ENCODE data around the gene GPX3.

GPX3 gene

DNA sequence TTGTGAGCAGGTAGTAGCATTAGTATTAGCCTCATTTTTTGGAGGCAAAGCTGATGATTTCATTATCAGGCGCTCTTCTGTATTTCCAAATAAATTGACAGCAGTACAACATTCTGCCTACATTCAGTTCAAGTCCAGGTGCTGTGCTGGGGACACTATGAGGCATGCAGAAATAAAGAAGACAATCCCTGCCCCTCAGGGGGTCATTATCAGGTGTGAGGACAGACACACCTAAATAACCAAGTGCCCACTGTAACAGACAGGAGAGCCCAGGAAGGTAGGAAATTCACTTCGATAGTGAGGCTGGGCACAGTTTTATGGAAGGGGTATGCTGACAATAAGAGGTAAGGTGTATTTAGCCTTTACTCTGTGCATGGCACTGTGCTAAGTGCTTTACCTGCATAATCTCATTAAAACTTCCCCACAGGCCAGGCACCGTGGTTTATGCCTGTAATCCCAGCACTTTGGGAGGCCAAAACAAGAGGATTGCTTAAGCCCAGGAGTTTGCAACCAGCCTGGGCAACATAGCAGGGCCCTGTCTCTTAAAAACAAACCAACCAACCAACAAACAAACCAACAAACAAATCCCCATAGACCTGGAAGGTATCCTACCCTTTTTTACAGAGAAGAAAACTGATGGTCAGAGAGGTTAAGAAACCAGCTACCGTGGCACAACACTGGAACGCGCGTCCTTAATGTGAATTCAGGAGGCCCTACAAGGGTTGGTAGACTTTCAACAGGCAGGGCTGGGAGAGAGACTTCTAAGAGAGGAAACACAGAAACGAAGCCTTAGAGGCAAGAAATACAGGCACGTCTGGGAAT is 17.5 kb upstream of the GPX3 start:
- Histone ChIP-seq H3K36me3 (ENCODE audit: control insufficient read depth in 1 of 2, insufficient read depth in 2 of 2, low read length in 2 of 2) (no peaks in the 10 kb centered on the region), H3K4me1 (ENCODE audit: control insufficient read depth in 1 of 2, insufficient read depth in 2 of 2, low read length in 2 of 2) (peaks cover 8 to 39% of the 10 kb centered on the region in 2 donors), H3K4me3 (ENCODE audit: low read depth in 1 of 2, low read length in 2 of 2) (no peak overlapping the region), H3K27ac (ENCODE audit: low read length) (no peak overlapping the region), H3K27me3 (ENCODE audit: low read depth, low read length) (no peaks in the 10 kb centered on the region), H3K9me3 (ENCODE audit: control insufficient read depth in 1 of 2, low read length in 2 of 2) (no peaks in the 10 kb centered on the region)

DNA sequence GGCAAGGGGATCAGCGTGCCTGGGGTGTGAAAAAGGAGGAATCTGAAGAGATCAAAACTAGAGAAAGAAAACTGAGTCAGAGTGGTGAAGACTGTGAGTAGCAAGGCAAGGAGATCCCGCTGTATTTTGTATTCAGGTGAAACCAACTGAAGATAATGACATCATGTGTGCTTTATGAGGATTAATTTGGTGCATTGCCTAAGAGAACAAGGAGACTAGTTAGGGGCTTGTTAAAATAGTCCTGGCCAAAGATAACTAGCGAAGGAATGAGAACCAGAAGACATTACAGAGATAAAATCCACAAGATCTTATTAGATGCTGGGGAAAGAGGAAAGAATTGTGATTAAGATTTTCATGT is 16.9 kb upstream of the GPX3 start:
- Histone ChIP-seq H3K4me3 (ENCODE audit: low read depth in 1 of 2, low read length in 2 of 2) (no peak overlapping the region), H3K27me3 (ENCODE audit: low read depth, low read length) (no peaks in the 10 kb centered on the region), H3K4me1 (ENCODE audit: control insufficient read depth in 1 of 2, insufficient read depth in 2 of 2, low read length in 2 of 2) (peaks cover 8 to 39% of the 10 kb centered on the region in 2 donors), H3K36me3 (ENCODE audit: control insufficient read depth in 1 of 2, insufficient read depth in 2 of 2, low read length in 2 of 2) (no peaks in the 10 kb centered on the region), H3K27ac (ENCODE audit: low read length) (no peak overlapping the region), H3K9me3 (ENCODE audit: control insufficient read depth in 1 of 2, low read length in 2 of 2) (no peaks in the 10 kb centered on the region)

DNA sequence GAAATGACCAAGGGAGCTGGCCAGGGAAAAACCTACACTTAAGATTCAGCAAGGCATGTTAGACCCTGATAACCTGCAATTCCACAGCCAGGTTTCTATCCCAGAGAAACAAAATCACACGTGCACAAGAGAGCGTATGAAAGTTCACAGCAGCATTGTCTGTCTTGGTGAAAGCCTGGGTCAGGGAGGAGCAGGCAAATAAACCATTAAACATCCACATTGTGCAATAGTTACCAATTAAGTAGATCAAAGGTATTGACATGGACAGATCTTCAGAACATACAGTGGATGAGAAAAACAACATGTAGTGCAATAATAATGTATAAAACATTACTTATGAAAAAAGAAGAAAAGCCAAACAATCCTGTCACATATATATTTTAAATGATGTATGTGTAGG is 15.9 kb upstream of the GPX3 start:
- H3K27ac ChIP-seq (ENCODE audit: low read length): no peak overlapping the region
- no peaks in the 10 kb centered on the region for H3K27me3 ChIP-seq (ENCODE audit: low read depth, low read length)
- H3K4me1 ChIP-seq (ENCODE audit: control insufficient read depth in 1 of 2, insufficient read depth in 2 of 2, low read length in 2 of 2): peaks cover 8 to 38% of the 10 kb centered on the region in 2 donors
- no peaks in the 10 kb centered on the region for H3K36me3 ChIP-seq (ENCODE audit: control insufficient read depth in 1 of 2, insufficient read depth in 2 of 2, low read length in 2 of 2)
- H3K4me3 ChIP-seq (ENCODE audit: low read depth in 1 of 2, low read length in 2 of 2): no peak overlapping the region
- H3K9me3 ChIP-seq (ENCODE audit: control insufficient read depth in 1 of 2, low read length in 2 of 2): no peaks in the 10 kb centered on the region

DNA sequence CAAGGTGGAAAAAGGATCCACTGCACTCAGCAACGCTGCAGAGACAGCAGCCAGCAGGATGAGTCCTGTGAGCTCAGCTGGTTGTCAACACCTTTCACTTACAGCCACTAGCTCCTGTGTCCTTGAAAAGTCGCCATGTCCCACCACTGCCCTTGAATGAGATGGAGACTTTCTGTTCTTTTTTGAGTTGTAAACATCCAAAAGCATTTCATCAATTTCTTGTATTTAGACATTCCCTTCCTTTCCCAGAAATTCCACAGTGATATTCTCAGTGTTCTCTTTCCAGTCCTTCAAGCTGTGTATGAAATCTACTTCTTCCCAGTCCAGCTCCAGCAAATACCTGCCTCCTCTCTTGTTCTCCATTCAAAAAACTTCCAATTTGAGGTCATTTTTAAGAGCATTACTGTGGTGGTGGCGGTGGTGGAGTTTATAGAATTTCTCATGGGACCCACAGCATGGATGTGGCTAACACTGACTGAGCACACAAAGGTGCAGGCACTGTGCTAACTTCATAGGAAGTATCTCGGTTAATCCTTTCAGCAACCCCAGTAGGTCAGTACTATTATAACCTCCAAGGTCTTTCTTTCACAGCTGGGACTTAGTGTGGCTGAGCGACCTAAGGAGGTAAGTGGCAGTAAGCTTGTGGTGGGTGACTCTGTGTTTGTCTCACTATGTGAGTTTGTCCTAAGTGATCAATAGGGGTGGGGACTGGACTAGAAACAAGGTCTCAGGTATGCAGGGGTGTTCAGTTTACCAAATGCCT is 15.0 kb upstream of the GPX3 start:
- H3K4me3 ChIP-seq (ENCODE audit: low read depth in 1 of 2, low read length in 2 of 2): peak overlapping the region in 1 of 2 donors; percentile 8

DNA sequence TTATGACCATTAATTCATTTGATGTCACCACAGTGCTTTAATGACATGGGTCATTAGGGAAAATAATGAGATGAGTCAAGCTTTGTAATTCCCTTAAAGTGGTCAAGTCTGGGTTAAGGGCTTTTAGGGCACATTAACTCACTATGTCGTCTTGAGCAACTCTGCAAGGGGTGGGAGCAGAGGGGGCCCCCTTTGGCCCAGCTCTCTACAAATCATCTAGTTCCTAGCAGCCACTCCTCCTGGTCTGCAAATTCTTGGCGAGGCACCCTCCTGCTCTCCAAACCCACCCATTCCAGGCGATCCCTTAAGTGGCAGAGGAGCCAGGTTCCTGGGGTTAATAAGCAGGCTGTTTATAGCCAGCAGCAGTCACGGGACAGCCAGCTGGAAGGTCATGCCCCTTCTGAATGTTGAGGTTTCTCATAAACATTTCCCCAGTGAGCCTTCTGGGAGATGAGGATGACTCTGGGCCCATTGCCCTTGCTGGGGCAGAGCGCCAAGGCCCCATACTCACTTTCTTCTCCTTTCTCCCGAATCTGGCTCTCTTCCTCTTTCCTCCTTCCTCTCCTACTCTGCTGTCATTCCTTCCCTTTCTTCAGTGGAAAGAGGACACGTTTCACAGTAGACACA is 14.3 kb upstream of the GPX3 start:
- H3K36me3 ChIP-seq (ENCODE audit: control insufficient read depth in 1 of 2, insufficient read depth in 2 of 2, low read length in 2 of 2): no peaks in the 10 kb centered on the region
- no peaks in the 10 kb centered on the region for H3K9me3 ChIP-seq (ENCODE audit: control insufficient read depth in 1 of 2, low read length in 2 of 2)
- no peaks in the 10 kb centered on the region for H3K27me3 ChIP-seq (ENCODE audit: low read depth, low read length)
- peak overlapping the region; percentile 74 for H3K27ac ChIP-seq (ENCODE audit: low read length)
- H3K4me1 ChIP-seq (ENCODE audit: control insufficient read depth in 1 of 2, insufficient read depth in 2 of 2, low read length in 2 of 2): peaks cover 8 to 31% of the 10 kb centered on the region in 2 donors
- H3K4me3 ChIP-seq (ENCODE audit: low read depth in 1 of 2, low read length in 2 of 2): peak overlapping the region in 1 of 2 donors; percentile 17

More for the DNA sequence above, 15.0 kb upstream of the GPX3 start:
- Histone ChIP-seq H3K27me3 (ENCODE audit: low read depth, low read length) (no peaks in the 10 kb centered on the region), H3K9me3 (ENCODE audit: control insufficient read depth in 1 of 2, low read length in 2 of 2) (no peaks in the 10 kb centered on the region), H3K4me1 (ENCODE audit: control insufficient read depth in 1 of 2, insufficient read depth in 2 of 2, low read length in 2 of 2) (peaks cover 8 to 31% of the 10 kb centered on the region in 2 donors), H3K36me3 (ENCODE audit: control insufficient read depth in 1 of 2, insufficient read depth in 2 of 2, low read length in 2 of 2) (no peaks in the 10 kb centered on the region), H3K27ac (ENCODE audit: low read length) (peak overlapping the region; percentile 74)

DNA sequence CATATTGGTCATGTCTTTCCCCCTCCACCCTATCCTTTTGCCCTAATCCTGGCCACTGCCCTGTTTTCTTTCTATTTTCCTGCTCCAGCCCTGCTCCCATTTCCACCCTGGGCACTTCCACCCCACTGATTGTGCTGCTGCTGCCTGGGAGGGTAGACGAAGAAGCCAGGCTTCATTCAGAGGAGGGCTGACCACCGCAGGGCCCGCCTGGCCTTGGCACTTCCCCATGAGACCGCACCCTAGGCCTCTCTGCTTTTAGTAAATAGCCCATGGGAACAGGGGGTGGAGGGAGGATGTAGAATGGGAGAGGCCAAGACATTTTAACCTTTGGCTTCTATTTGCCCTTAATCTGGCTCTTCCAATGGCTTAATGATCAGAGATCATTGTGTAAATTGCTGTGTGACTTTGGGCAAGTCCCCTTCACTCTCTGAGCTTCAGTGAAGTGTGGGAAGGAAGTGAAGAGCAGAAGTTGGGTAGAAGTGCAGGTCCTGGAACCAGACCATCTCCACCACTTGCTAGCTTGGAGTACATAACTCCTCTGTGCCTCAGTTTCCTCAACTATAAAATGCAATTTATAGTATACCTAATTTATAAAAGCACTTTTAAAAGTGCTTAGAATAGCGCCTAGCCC is 13.6 kb upstream of the GPX3 start:
- Histone ChIP-seq H3K27me3 (ENCODE audit: low read depth, low read length) (no peaks in the 10 kb centered on the region), H3K4me1 (ENCODE audit: control insufficient read depth in 1 of 2, insufficient read depth in 2 of 2, low read length in 2 of 2) (peaks cover 8 to 31% of the 10 kb centered on the region in 2 donors), H3K4me3 (ENCODE audit: low read depth in 1 of 2, low read length in 2 of 2) (peak overlapping the region in 1 of 2 donors; percentile 33), H3K36me3 (ENCODE audit: control insufficient read depth in 1 of 2, insufficient read depth in 2 of 2, low read length in 2 of 2) (no peaks in the 10 kb centered on the region), H3K27ac (ENCODE audit: low read length) (peak overlapping the region; percentile 74), H3K9me3 (ENCODE audit: control insufficient read depth in 1 of 2, low read length in 2 of 2) (no peaks in the 10 kb centered on the region)

DNA sequence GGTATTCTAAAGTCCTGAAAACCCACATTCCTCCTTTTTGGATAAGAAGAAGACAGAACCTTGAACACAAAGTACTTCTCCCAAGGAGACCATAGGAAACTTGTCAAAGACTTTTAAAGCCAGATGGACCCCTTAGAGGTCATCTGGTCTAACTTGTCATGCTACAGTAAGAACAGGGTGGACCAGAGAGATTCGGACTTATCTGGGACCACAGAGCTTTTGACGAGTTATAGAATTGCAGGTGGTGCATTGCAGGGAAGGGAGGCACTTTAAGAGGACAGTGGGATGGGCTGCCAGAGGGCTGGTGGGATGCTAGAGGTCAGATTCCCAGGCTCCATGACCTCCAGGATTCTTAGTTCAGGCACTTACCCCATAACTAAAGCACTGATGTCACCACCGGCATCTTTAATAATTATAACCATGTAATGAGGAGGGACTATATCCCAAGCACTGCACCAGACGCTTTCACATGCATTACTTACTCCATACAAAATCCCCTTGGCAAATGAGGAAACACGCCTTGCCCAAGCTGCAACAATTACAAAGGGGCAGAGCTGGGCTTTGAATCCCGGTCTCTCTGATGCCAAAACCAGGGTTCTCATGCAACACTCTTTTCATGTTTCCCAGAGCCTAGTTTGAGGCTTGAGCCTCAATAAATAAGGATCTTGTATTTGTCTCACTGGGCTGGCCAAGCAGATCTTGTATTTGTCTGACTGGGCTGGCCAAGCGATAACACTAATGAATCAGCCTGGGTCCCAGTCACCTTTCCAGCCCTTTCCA is 12.8 kb upstream of the GPX3 start:
- H3K4me3 ChIP-seq (ENCODE audit: low read depth in 1 of 2, low read length in 2 of 2): no peak overlapping the region
- H3K27ac ChIP-seq (ENCODE audit: low read length): peak overlapping the region; percentile 74
- H3K36me3 ChIP-seq (ENCODE audit: control insufficient read depth in 1 of 2, insufficient read depth in 2 of 2, low read length in 2 of 2): no peaks in the 10 kb centered on the region
- H3K9me3 ChIP-seq (ENCODE audit: control insufficient read depth in 1 of 2, low read length in 2 of 2): no peaks in the 10 kb centered on the region
- no peaks in the 10 kb centered on the region for H3K27me3 ChIP-seq (ENCODE audit: low read depth, low read length)
- peaks cover 8 to 28% of the 10 kb centered on the region in 2 donors for H3K4me1 ChIP-seq (ENCODE audit: control insufficient read depth in 1 of 2, insufficient read depth in 2 of 2, low read length in 2 of 2)

DNA sequence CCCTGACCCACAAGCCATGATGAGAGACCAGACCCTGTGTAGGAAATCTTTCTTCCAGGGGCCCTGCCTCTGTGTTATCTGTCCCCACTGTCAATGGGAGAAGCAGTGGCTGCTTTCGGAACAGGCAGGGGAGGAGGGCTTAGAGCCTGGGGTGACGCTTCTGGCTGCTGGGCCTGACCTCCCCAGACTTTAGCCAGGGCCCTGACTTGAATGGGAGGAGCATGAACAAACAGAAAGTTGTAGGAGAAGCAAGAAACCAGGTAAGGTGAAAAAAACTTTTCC is 12.2 kb upstream of the GPX3 start:
- Histone ChIP-seq H3K9me3 (ENCODE audit: control insufficient read depth in 1 of 2, low read length in 2 of 2) (no peaks in the 10 kb centered on the region), H3K4me3 (ENCODE audit: low read depth in 1 of 2, low read length in 2 of 2) (no peak overlapping the region), H3K27me3 (ENCODE audit: low read depth, low read length) (no peaks in the 10 kb centered on the region), H3K4me1 (ENCODE audit: control insufficient read depth in 1 of 2, insufficient read depth in 2 of 2, low read length in 2 of 2) (peaks cover 8 to 25% of the 10 kb centered on the region in 2 donors), H3K36me3 (ENCODE audit: control insufficient read depth in 1 of 2, insufficient read depth in 2 of 2, low read length in 2 of 2) (no peaks in the 10 kb centered on the region), H3K27ac (ENCODE audit: low read length) (no peak overlapping the region)

DNA sequence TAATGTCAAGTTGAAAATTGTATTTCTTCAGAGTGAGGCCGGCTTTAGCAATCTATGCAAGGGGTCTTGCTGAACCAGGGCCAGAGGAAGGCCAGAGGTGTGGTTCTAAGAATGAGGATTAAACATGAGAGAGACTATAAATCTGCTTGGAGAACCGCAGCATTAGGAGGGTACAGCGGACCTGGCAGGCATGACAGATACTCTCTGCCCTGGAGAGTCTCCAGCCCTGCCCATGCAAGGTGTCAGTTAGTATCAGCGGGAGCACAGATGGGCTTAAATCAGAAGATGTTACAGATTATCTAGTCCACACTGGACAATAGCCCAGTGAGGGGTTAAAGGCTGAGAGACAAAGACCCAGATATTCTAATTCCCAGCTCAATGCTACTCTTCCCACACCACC is 11.5 kb upstream of the GPX3 start:
- H3K36me3 ChIP-seq (ENCODE audit: control insufficient read depth in 1 of 2, insufficient read depth in 2 of 2, low read length in 2 of 2): no peaks in the 10 kb centered on the region
- H3K4me3 ChIP-seq (ENCODE audit: low read depth in 1 of 2, low read length in 2 of 2): no peak overlapping the region
- H3K9me3 ChIP-seq (ENCODE audit: control insufficient read depth in 1 of 2, low read length in 2 of 2): no peaks in the 10 kb centered on the region
- H3K27me3 ChIP-seq (ENCODE audit: low read depth, low read length): no peaks in the 10 kb centered on the region
- peaks cover 8 to 25% of the 10 kb centered on the region in 2 donors for H3K4me1 ChIP-seq (ENCODE audit: control insufficient read depth in 1 of 2, insufficient read depth in 2 of 2, low read length in 2 of 2)
- H3K27ac ChIP-seq (ENCODE audit: low read length): no peak overlapping the region

DNA sequence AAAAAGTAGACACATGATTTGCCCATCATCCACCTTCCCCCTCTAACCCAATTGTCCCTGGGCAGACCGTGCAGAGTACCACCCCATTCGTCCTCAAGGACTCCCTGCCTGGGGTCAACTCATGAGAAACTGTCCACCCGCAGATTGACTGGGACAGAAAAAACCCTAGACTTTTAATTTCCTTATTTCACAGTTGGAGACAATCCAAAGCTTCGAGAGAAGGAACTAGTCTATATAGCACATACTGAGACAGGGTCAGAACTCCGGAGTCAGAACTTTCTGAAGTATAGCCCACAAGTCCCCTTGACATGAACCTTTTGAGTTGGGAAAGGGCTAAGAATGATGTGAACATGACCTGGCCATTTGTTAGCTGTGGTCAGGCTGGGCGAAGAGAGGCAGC is 7.5 kb upstream of the GPX3 start:
- H3K27ac ChIP-seq (ENCODE audit: low read length): no peak overlapping the region
- H3K36me3 ChIP-seq (ENCODE audit: control insufficient read depth in 1 of 2, insufficient read depth in 2 of 2, low read length in 2 of 2): no peaks in the 10 kb centered on the region
- no peaks in the 10 kb centered on the region for H3K9me3 ChIP-seq (ENCODE audit: control insufficient read depth in 1 of 2, low read length in 2 of 2)
- H3K27me3 ChIP-seq (ENCODE audit: low read depth, low read length): no peaks in the 10 kb centered on the region
- H3K4me3 ChIP-seq (ENCODE audit: low read depth in 1 of 2, low read length in 2 of 2): no peak overlapping the region
- peaks cover 0 to 6% of the 10 kb centered on the region in 2 donors for H3K4me1 ChIP-seq (ENCODE audit: control insufficient read depth in 1 of 2, insufficient read depth in 2 of 2, low read length in 2 of 2)
